ENCODE results near the gene VAPB.
A peak's percentile ranks its signal among the peaks of the same experiment; 100 is the strongest.

Gene VAPB

DNA sequence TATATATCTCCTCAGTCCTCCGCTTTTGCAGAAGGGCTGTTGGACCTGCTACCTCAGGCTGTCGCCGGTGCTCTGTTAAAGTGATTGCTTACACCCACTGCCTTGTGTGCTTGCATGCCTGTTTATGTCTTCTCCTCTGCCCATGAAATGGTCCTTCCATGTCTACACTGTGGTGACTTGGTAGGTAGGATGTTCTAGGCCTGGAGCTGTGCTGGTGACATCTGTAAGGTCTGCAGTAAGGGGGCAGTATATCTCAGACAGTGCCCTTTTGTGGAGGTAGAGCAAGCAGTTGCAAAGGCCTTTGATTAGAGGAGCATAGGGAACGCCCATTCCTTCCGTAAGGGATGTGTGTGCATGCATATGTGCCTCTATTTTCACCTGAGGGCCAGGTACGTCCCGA lies 40.3 kb downstream of the VAPB start:
- DNase-seq (ENCODE audit: low read depth): no peak
- H3K4me3 ChIP-seq (ENCODE audit: low read length): no peak overlapping the region
- TF ChIP-seq, protein P1, sequence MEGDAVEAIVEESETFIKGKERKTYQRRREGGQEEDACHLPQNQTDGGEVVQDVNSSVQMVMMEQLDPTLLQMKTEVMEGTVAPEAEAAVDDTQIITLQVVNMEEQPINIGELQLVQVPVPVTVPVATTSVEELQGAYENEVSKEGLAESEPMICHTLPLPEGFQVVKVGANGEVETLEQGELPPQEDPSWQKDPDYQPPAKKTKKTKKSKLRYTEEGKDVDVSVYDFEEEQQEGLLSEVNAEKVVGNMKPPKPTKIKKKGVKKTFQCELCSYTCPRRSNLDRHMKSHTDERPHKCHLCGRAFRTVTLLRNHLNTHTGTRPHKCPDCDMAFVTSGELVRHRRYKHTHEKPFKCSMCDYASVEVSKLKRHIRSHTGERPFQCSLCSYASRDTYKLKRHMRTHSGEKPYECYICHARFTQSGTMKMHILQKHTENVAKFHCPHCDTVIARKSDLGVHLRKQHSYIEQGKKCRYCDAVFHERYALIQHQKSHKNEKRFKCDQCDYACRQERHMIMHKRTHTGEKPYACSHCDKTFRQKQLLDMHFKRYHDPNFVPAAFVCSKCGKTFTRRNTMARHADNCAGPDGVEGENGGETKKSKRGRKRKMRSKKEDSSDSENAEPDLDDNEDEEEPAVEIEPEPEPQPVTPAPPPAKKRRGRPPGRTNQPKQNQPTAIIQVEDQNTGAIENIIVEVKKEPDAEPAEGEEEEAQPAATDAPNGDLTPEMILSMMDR (conservative IDR thresholded peaks at IDR 0.05; ENCODE audit: low read length): no peak

DNA sequence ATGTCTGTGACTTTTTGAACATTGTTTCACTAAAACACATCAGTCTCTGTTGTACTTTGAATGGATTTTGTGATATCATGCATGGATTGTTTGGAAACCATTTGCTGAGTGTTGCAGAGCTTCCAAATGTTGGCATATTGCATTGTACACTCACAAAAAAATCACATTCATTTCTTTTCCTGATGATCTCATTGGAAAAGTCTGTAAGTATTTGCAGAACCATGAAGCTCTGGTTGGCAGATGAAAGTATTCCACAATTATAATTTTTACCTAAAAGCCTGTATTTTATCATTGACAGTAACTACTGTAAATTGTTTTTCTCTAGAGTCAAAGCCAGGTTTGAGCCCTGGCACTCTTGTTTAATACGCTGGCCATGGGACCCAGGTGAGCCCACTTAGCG lies 42.1 kb downstream of the VAPB start:
- TF ChIP-seq, protein P1 (conservative IDR thresholded peaks at IDR 0.05; ENCODE audit: low read length): no peak
- peak; percentile 66 for DNase-seq (ENCODE audit: low read depth)

DNA sequence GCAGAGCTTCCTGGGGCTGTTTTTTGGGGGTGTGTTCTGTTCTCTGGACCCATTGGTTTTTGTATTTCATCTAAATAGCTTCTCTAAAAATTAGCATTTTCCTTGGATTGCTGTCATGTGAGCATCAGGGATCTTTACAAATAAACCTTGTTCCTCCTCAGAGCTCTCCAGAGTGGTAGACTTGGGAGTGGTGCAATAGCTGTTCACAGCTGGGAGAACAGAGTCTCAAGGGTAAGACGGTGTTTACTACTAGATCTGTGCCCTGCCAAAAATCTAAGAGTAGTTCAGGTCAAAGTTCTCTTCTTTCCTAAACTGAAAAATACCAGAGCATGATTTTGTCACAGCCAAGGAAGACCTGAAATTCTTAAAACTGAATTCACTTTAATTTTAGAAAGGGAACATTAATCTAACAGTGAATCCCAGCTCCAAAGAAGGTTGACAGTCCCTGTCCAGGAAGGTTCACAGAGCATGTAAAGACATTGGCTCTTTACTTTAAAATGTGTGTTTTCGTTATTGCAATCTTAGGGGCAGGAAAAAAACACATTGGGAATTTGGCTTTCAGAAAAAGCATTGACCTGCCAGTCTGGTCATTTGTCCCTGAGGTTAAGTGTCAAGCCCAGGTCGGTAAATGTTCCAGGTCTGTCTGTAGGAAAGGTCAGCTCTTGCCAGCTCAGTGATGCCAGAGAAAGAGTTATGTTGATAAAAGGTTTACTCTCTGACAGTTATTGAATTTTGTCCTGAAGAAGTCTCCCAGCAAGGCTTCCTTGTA lies 43.3 kb downstream of the VAPB start:
- no peak overlapping the region for H3K4me3 ChIP-seq (ENCODE audit: low read length)
- TF ChIP-seq, protein P1 (conservative IDR thresholded peaks at IDR 0.05; ENCODE audit: low read length): no peak
- DNase-seq (ENCODE audit: low read depth): peak; percentile 32

More for the DNA sequence above, 42.1 kb downstream of the VAPB start:
- no peak overlapping the region for H3K4me3 ChIP-seq (ENCODE audit: low read length)

DNA sequence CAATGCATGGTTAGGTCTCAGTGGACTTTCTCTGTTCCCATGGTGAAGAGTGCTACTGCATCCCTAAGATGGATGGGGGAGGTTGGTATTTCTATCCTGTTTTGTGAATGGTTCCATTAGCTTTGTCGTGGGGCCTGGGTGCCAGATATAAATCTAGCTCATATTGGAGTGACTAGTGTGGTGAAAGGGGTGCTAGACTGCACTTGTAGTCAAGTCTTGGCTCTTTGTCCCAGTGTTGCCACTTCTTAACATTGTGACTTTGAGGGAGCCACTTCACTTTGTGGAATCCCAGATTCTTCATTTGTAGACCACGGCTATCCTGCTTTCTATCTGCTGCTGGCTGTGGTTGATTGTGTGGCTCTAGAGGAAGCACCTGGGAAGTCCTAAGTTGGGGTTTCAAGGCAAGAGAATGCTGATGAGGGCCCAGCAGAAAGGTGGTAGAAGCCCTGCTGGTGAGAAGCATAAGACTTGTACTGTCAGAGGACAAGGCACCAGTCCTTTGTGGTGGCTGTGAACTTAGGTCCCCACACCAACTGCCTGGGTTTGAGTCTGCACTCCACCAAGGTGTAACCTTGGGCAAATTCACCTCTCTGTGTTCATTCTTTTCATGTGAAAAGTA lies 44.1 kb downstream of the VAPB start:
- no peak for DNase-seq (ENCODE audit: low read depth)
- TF ChIP-seq, protein P1 (conservative IDR thresholded peaks at IDR 0.05; ENCODE audit: low read length): no peak
- no peak overlapping the region for H3K4me3 ChIP-seq (ENCODE audit: low read length)

DNA sequence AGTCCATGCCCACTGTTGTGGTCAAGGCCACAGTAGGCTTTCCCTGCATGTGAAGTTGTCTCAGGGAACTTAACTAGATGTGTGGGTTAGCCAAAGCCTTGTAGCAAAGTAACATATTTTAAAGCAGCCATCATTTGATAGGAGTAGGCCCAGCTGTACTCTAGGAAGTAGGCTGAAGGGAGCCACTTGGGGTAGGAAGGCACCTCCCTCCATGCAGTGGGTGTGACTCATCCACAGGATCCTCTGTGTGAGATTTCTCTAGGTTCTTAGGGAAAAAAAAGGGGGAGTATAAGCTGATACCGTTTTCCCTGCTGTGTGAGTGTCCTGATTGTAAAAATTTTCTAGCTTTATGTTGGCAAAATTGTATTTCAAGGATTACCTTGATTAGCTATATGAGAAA lies 44.7 kb downstream of the VAPB start:
- TF ChIP-seq, protein P1 (conservative IDR thresholded peaks at IDR 0.05; ENCODE audit: low read length): no peak
- H3K4me3 ChIP-seq (ENCODE audit: low read length): no peak overlapping the region
- DNase-seq (ENCODE audit: low read depth): peak; percentile 64

DNA sequence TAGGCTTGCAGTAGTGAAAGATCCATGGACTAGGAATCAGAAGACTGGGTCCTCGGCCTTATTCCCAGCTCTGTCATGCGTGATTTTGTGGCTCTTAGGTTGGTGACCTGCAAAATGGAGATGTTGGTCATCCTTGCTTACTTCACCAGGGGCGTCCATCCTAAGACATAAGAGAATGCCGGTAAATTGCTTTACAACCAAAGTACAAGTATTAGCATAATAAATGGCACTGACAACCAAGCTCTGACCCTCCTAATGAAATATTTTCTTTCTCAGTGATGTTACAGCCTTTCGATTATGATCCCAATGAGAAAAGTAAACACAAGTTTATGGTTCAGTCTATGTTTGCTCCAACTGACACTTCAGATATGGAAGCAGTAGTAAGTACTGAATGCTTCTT lies 45.3 kb downstream of the VAPB start:
- DNase-seq (ENCODE audit: low read depth): no peak
- TF ChIP-seq, protein P1 (conservative IDR thresholded peaks at IDR 0.05; ENCODE audit: low read length): no peak

DNA sequence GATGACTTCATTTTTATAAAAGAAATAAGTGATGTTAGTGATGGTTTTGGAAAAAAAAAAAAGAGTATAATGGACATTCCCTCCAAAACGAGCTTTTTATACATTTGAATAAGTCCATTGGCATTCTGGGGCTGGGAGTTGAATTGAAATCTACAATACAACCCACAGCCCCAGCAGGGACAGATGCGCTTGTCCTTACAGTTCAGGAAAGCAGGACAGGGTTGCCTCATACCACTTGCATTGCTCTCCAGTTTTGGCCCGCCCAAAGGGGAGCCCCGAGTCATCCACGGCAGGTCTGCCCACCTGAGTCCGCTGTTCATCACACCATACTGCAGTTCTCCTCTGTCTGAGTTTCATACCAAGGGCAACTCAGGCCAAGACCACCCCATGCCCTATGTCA lies 46.2 kb downstream of the VAPB start:
- no peak overlapping the region for H3K4me3 ChIP-seq (ENCODE audit: low read length)
- no peak for DNase-seq (ENCODE audit: low read depth)
- TF ChIP-seq, protein P1 (conservative IDR thresholded peaks at IDR 0.05; ENCODE audit: low read length): no peak

More for the DNA sequence above, 45.3 kb downstream of the VAPB start:
- H3K4me3 ChIP-seq (ENCODE audit: low read length): no peak overlapping the region

All from AG10803 (cell line).